Measurements from ENCODE around the gene DLGAP4. TPM values are rescaled to one million over a fixed set of nuclear protein-coding genes. Genes with fewer than 3 reads are reported as not detected.
"Not testable (repeated sequence)": the region's sequence is repeated elsewhere in the genome, so short reads cannot be mapped to it uniquely, and the experiment has no call there.

DLGAP4 gene
- total RNA-seq, 3 donors from 2014 or later, result 22.0 to 26.9 (median 24.0) TPM

- H3K27ac ChIP-seq, result no peak overlapping the region
- TF ChIP-seq POLR2A (IDR thresholded peaks at IDR 0.05), result no peak
- TF ChIP-seq CTCF (IDR thresholded peaks at IDR 0.05), result no peak
- TF ChIP-seq POLR2AphosphoS5 (IDR thresholded peaks at IDR 0.05), result no peak
- no peaks in the 10 kb centered on the region for H3K4me1 ChIP-seq
- H3K27me3 ChIP-seq, result no peaks in the 10 kb centered on the region
- no peak for DNase-seq (ENCODE audit: low spot score in 2 of 2)
- H3K36me3 ChIP-seq, result no peaks in the 10 kb centered on the region
- intact Hi-C loops (cut with DNase I; ENCODE audit: low total_unique reads), result no loop called here
- H3K9me3 ChIP-seq, result no peaks in the 10 kb centered on the region
- no peak overlapping the region for H3K4me3 ChIP-seq
These were observed 213.8 kb downstream of the DLGAP4 start for GRCh38 chr20:36519944-36520343.

GRCh38 chr20:36521526-36521925 is 215.4 kb downstream of the DLGAP4 start:
- Histone ChIP-seq H3K27ac (peak overlapping the region in 1 of 2 donors; percentile 12), H3K9me3 (no peaks in the 10 kb centered on the region), H3K4me3 (no peak overlapping the region), H3K4me1 (no peaks in the 10 kb centered on the region), H3K36me3 (no peaks in the 10 kb centered on the region), H3K27me3 (no peaks in the 10 kb centered on the region)
- TF ChIP-seq POLR2A (IDR thresholded peaks at IDR 0.05), result no peak
- TF ChIP-seq POLR2AphosphoS5 (IDR thresholded peaks at IDR 0.05), result no peak
- TF ChIP-seq CTCF (IDR thresholded peaks at IDR 0.05), result no peak
- intact Hi-C loops (cut with DNase I; ENCODE audit: low total_unique reads), result no loop called here
- no peak for DNase-seq (ENCODE audit: low spot score in 2 of 2)

GRCh38 chr20:36522412-36522811 is 216.3 kb downstream of the DLGAP4 start:
- H3K27ac ChIP-seq, result peak overlapping the region; percentile 7 to 61
- intact Hi-C loops (cut with DNase I; ENCODE audit: low total_unique reads), result not testable (repeated sequence)

GRCh38 chr20:36523341-36523740 is 217.2 kb downstream of the DLGAP4 start:
- Histone ChIP-seq H3K4me1 (no peaks in the 10 kb centered on the region), H3K27ac (no peak overlapping the region), H3K36me3 (peaks cover 6% of the 10 kb centered on the region), H3K27me3 (no peaks in the 10 kb centered on the region), H3K4me3 (no peak overlapping the region), H3K9me3 (no peaks in the 10 kb centered on the region)
- DNase-seq (ENCODE audit: low spot score in 2 of 2), result no peak
- TF ChIP-seq CTCF (IDR thresholded peaks at IDR 0.05), result no peak
- TF ChIP-seq POLR2AphosphoS5 (IDR thresholded peaks at IDR 0.05), result no peak
- TF ChIP-seq POLR2A (IDR thresholded peaks at IDR 0.05), result no peak
- intact Hi-C loops (cut with DNase I; ENCODE audit: low total_unique reads), result no loop called here

More at GRCh38 chr20:36522412-36522811, 216.3 kb downstream of the DLGAP4 start:
- not testable (repeated sequence) for H3K4me3 ChIP-seq; H3K4me1 ChIP-seq; H3K27me3 ChIP-seq; H3K9me3 ChIP-seq; DNase-seq (ENCODE audit: low spot score in 2 of 2); H3K36me3 ChIP-seq

- no peaks in the 10 kb centered on the region for H3K27me3 ChIP-seq
- DNase-seq (ENCODE audit: low spot score in 2 of 2), result no peak
- H3K36me3 ChIP-seq, result peaks cover 6% of the 10 kb centered on the region
- no peaks in the 10 kb centered on the region for H3K4me1 ChIP-seq
- TF ChIP-seq POLR2A (IDR thresholded peaks at IDR 0.05) (no peak), CTCF (IDR thresholded peaks at IDR 0.05) (no peak), POLR2AphosphoS5 (IDR thresholded peaks at IDR 0.05) (no peak)
- no peak overlapping the region for H3K4me3 ChIP-seq
- intact Hi-C loops (cut with DNase I; ENCODE audit: low total_unique reads), result no loop called here
- no peaks in the 10 kb centered on the region for H3K9me3 ChIP-seq
- H3K27ac ChIP-seq, result no peak overlapping the region
These were observed 219.7 kb downstream of the DLGAP4 start for GRCh38 chr20:36525620-36526365.

All from breast epithelium (tissue), 4 donors.